H9 (cell line): ENCODE measurements around the gene AVL9. TPM values are rescaled to one million over a fixed set of nuclear protein-coding genes. Genes with fewer than 3 reads are reported as not detected.

Experiments
- DNase-seq: peaks from one replicate; pipeline ENCODE4 v3.0.0-alpha.2; 2017
- H2AFZ ChIP-seq: one replicate; pipeline ENCODE4 v1.6.1; 2013; ENCODE audit warnings: mild to moderate bottlenecking, low read length, control low read depth, moderate library complexity
- H2AK5ac ChIP-seq: 2 replicates; pipeline ENCODE4 v1.6.1; 2013; ENCODE audit warnings: low read length, control low read depth, mixed read lengths; ENCODE audit not compliant: insufficient read length
- H2BK120ac ChIP-seq: one replicate; pipeline ENCODE4 v1.6.1; 2013; ENCODE audit warnings: low read depth, mild to moderate bottlenecking, low read length, control low read depth, inconsistent platforms; ENCODE audit not compliant: poor library complexity, severe bottlenecking
- H2BK12ac ChIP-seq: 2 replicates; pipeline ENCODE4 v1.6.1; 2013; ENCODE audit warnings: low read length, control low read depth, mixed read lengths, low read depth; ENCODE audit not compliant: insufficient read length
- H2BK15ac ChIP-seq: 2 replicates; pipeline ENCODE4 v1.6.1; 2013; ENCODE audit warnings: low read depth, low read length, control low read depth
- H2BK20ac ChIP-seq: one replicate; pipeline ENCODE4 v1.6.1; 2013; ENCODE audit warnings: low read depth, mild to moderate bottlenecking, low read length, control low read depth, inconsistent platforms; ENCODE audit not compliant: poor library complexity, severe bottlenecking
- H2BK5ac ChIP-seq: 2 replicates; pipeline ENCODE4 v1.6.1; 2013; ENCODE audit warnings: low read length, control low read depth, mixed read lengths; ENCODE audit not compliant: insufficient read length
- H3K14ac ChIP-seq: 2 replicates; pipeline ENCODE4 v1.6.1; 2013; ENCODE audit warnings: low read length, control low read depth; ENCODE audit not compliant: insufficient read depth
- H3K18ac ChIP-seq: 2 replicates; pipeline ENCODE4 v1.6.1; 2013; ENCODE audit warnings: low read depth, mild to moderate bottlenecking, mixed read lengths, low read length, control low read depth; ENCODE audit not compliant: insufficient read length
- H3K23ac ChIP-seq: 2 replicates; pipeline ENCODE4 v1.6.1; 2013; ENCODE audit warnings: low read length, control low read depth, mixed read lengths, low read depth; ENCODE audit not compliant: insufficient read length
- H3K23me2 ChIP-seq: 2 replicates; pipeline ENCODE4 v1.6.1; 2013; ENCODE audit warnings: low read depth, mild to moderate bottlenecking, mixed read lengths, low read length, control low read depth; ENCODE audit not compliant: insufficient read length, poor library complexity, severe bottlenecking
- H3K27ac ChIP-seq: 2 replicates; pipeline ENCODE4 v1.5.1; 2013; ENCODE audit warnings: low read length, control low read depth, mixed read lengths, low read depth; ENCODE audit not compliant: insufficient read length
- H3K27me3 ChIP-seq: 2 replicates; pipeline ENCODE4 v1.6.1; 2013; ENCODE audit warnings: low read length, control low read depth, inconsistent platforms; ENCODE audit not compliant: insufficient read depth
- H3K4ac ChIP-seq: 2 replicates; pipeline ENCODE4 v1.6.1; 2013; ENCODE audit warnings: low read depth, mild to moderate bottlenecking, control low read depth, inconsistent platforms, low read length, moderate library complexity
- H3K4me1 ChIP-seq: 2 replicates; pipeline ENCODE4 v1.6.1; 2013; ENCODE audit warnings: low read length, control low read depth, inconsistent platforms; ENCODE audit not compliant: insufficient read depth
- H3K4me2 ChIP-seq: 2 replicates; pipeline ENCODE4 v1.6.1; 2013; ENCODE audit warnings: low read length, control low read depth, mixed read lengths; ENCODE audit not compliant: insufficient read length, insufficient read depth
- H3K56ac ChIP-seq: 2 replicates; pipeline ENCODE4 v1.6.1; 2013; ENCODE audit warnings: low read depth, mild to moderate bottlenecking, mixed read lengths, low read length, control low read depth; ENCODE audit not compliant: insufficient read length
- H3K79me1 ChIP-seq: 2 replicates; pipeline ENCODE4 v1.6.1; 2013; ENCODE audit warnings: low read depth, mild to moderate bottlenecking, moderate library complexity, low read length, control low read depth, inconsistent platforms; ENCODE audit not compliant: insufficient read depth, poor library complexity, severe bottlenecking
- H3K79me2 ChIP-seq: 2 replicates; pipeline ENCODE4 v1.6.1; 2013; ENCODE audit warnings: low read length, control low read depth, inconsistent platforms; ENCODE audit not compliant: insufficient read depth
- H3K9ac ChIP-seq: 2 replicates; pipeline ENCODE4 v1.6.1; 2013; ENCODE audit warnings: low read length, control low read depth, mixed read lengths; ENCODE audit not compliant: insufficient read length; ENCODE audit errors: extremely low read depth
- H3K9me3 ChIP-seq: one replicate; pipeline ENCODE4 v1.6.1; 2013; ENCODE audit warnings: low read depth, low read length, inconsistent platforms; ENCODE audit not compliant: control insufficient read depth
- H3T11ph ChIP-seq: one replicate; pipeline ENCODE4 v1.6.1; 2013; ENCODE audit warnings: mild to moderate bottlenecking, low read length, control low read depth, inconsistent platforms
- H4K20me1 ChIP-seq: one replicate; pipeline ENCODE4 v1.6.1; 2013; ENCODE audit not compliant: control insufficient read depth, insufficient read length, insufficient read depth
- H4K5ac ChIP-seq: 2 replicates; pipeline ENCODE4 v1.6.1; 2013; ENCODE audit warnings: low read depth, mild to moderate bottlenecking, mixed read lengths, low read length, control low read depth; ENCODE audit not compliant: insufficient read length
- H4K8ac ChIP-seq: replicated peaks from 2 replicates; pipeline ENCODE4 v1.6.1; 2013; ENCODE audit warnings: low read length, control low read depth, mixed read lengths, low read depth; ENCODE audit not compliant: insufficient read length
- H4K91ac ChIP-seq: 2 replicates; pipeline ENCODE4 v1.6.1; 2013; ENCODE audit warnings: low read depth, mild to moderate bottlenecking, moderate library complexity, mixed read lengths, low read length, control low read depth; ENCODE audit not compliant: insufficient read length
- H3K27ac Mint-ChIP-seq, 3 experiments: 2 replicates in 2 of 3; 3 replicates in 1 of 3; pipeline ENCODE4 v1.8.0; 2020 to 2021; ENCODE audit warnings: mixed read lengths in 3 of 3, mild to moderate bottlenecking in 1 of 3, moderate library complexity in 1 of 3
- H3K27me3 Mint-ChIP-seq: 2 replicates; pipeline ENCODE4 v1.8.0; 2021; ENCODE audit warnings: low read depth, mild to moderate bottlenecking, moderate library complexity, mixed read lengths
- H3K36me3 Mint-ChIP-seq, 3 experiments: 2 replicates in 2 of 3; 3 replicates in 1 of 3; pipeline ENCODE4 v1.8.0; 2020 to 2021; ENCODE audit warnings: low read depth in 3 of 3, mixed read lengths in 3 of 3; ENCODE audit not compliant: insufficient read depth in 1 of 3
- H3K4me1 Mint-ChIP-seq, 2 experiments: 2 replicates each; pipeline ENCODE4 v1.8.0; 2020; ENCODE audit warnings: mixed read lengths in 2 of 2
- H3K4me3 Mint-ChIP-seq, 2 experiments: 2 replicates in 1 of 2; 3 replicates in 1 of 2; pipeline ENCODE4 v1.8.0; 2020 to 2021; ENCODE audit warnings: mild to moderate bottlenecking in 2 of 2, mixed read lengths in 2 of 2, moderate library complexity in 1 of 2
- H3K9me3 Mint-ChIP-seq, 2 experiments: 2 replicates in 1 of 2; 3 replicates in 1 of 2; pipeline ENCODE4 v1.8.0; 2020; ENCODE audit warnings: mild to moderate bottlenecking in 2 of 2, mixed read lengths in 2 of 2, moderate library complexity in 1 of 2
- CTCF ChIP-seq: fragments of 200-600 bp; sonication (generic); conservative IDR thresholded peaks from 3 replicates; pipeline ENCODE4 v1.8.0; 2021; ENCODE audit warnings: antibody characterized with exemption, mild to moderate bottlenecking
- WGBS: extraction: QIAGEN DNeasy Blood & Tissue Kit; methylation state at CpG from one replicate; pipeline ENCODE4 v1.1.7; 2013; ENCODE audit warnings: missing lambda C conversion rate, low lambda C conversion rate, mixed read lengths; ENCODE audit not compliant: insufficient read length; ENCODE audit errors: extremely low coverage; 5-methylcytosine and 5-hydroxymethylcytosine counted together
- total RNA-seq: library from RNA; stranded (reverse); gene quantifications from 2 replicates; pipeline ENCODE4 v1.2.1, GENCODE V29; 2021

AVL9 gene
- total RNA-seq, 1 experiment from 2014 or later = 38.7 TPM

GRCh38 chr7:32583791-32584190 lies 88.5 kb downstream of the AVL9 start:
- Histone ChIP-seq H3K79me2 (no peaks in the 10 kb centered on the region), H3K4me2 (no peak overlapping the region), H3K4ac (no peak overlapping the region), H4K5ac (no peak overlapping the region), H2BK12ac (no peak overlapping the region), H4K20me1 (no peaks in the 10 kb centered on the region), H2AK5ac (no peak overlapping the region), H3K56ac (no peak overlapping the region), H3K14ac (no peak overlapping the region), H2BK120ac (no peak overlapping the region), H3K23me2 (no peaks in the 10 kb centered on the region), H4K91ac (no peak overlapping the region), H3K27ac (no peak overlapping the region), H3K9me3 (no peaks in the 10 kb centered on the region), H3K27me3 (no peaks in the 10 kb centered on the region), H3K79me1 (no peaks in the 10 kb centered on the region), H3T11ph (no peak overlapping the region), H4K8ac (no peak overlapping the region), H2BK5ac (no peak overlapping the region), H2BK20ac (no peak overlapping the region), H3K18ac (no peak overlapping the region), H2BK15ac (no peak overlapping the region), H2AFZ (no peak overlapping the region), H3K4me1 (peaks cover 8% of the 10 kb centered on the region), H3K9ac (no peak overlapping the region), H3K23ac (no peak overlapping the region)
- Mint-ChIP-seq H3K4me1 (peaks cover 23 to 24% of the 10 kb centered on the region in 2 experiments), H3K9me3 (no peaks in the 10 kb centered on the region), H3K27ac (peak overlapping the region in 1 of 3 experiments; percentile 3; a peak in 1 of 7 replicates), H3K4me3 (no peak overlapping the region), H3K27me3 (no peaks in the 10 kb centered on the region), H3K36me3 (peaks cover 27 to 71% (median 53%) of the 10 kb centered on the region in 3 experiments)
- TF ChIP-seq CTCF = no peak
- DNase-seq = no peak
- no CpG with 5 or more reads among the region's 4 CpGs for WGBS
